HepG2 (cell line): ENCODE measurements around the gene ENPP7. TPM values are rescaled to one million over a fixed set of nuclear protein-coding genes. Genes with fewer than 3 reads are reported as not detected.

Experiments used
- ARHGAP35 ChIP-seq: sonication (generic); formaldehyde crosslinking; IDR thresholded peaks from 2 replicates; pipeline ENCODE4 v1.9.0; 2022; ENCODE audit warnings: mild to moderate bottlenecking, inconsistent platforms, moderate library complexity, missing genetic modification reagents, borderline replicate concordance
- ARID2 ChIP-seq: sonication (generic); formaldehyde crosslinking; IDR thresholded peaks from 2 replicates; pipeline ENCODE4 v1.8.1; 2022; ENCODE audit warnings: mild to moderate bottlenecking, missing genetic modification reagents, borderline replicate concordance
- ASH2L ChIP-seq: fragments of 300-600, 200-600 bp; sonication (generic); IDR thresholded peaks from 2 replicates; pipeline ENCODE4 v1.7.0; 2017; ENCODE audit warnings: low read depth, mild to moderate bottlenecking, moderate library complexity, mixed read lengths, low read length; ENCODE audit not compliant: insufficient read length
- CBX1 ChIP-seq: IDR thresholded peaks from one replicate; pipeline ENCODE4 v1.6.1; 2016; ENCODE audit warnings: antibody characterized with exemption, low read depth
- FOXK1 ChIP-seq: sonication (generic); formaldehyde crosslinking; IDR thresholded peaks from 2 replicates; pipeline ENCODE4 v1.4.0; 2020; ENCODE audit warnings: low read depth, missing genetic modification reagents, borderline replicate concordance
- FUBP1 ChIP-seq: sonication (generic); formaldehyde crosslinking; IDR thresholded peaks from 2 replicates; pipeline ENCODE4 v1.5.1; 2020; ENCODE audit warnings: missing genetic modification reagents, mild to moderate bottlenecking, borderline replicate concordance
- GATAD2A ChIP-seq: IDR thresholded peaks from 2 replicates; pipeline ENCODE4 v1.6.1; 2016
- GFI1 ChIP-seq: sonication (generic); formaldehyde crosslinking; IDR thresholded peaks from 2 replicates; pipeline ENCODE4 v1.5.0; 2020; ENCODE audit warnings: missing genetic modification reagents, mild to moderate bottlenecking, borderline replicate concordance
- GTF3A ChIP-seq: sonication (generic); formaldehyde crosslinking; conservative IDR thresholded peaks from 2 replicates; pipeline ENCODE4 v1.4.0; 2020; ENCODE audit warnings: mild to moderate bottlenecking, missing genetic modification reagents
- HES4 ChIP-seq: sonication (generic); formaldehyde crosslinking; IDR thresholded peaks from 2 replicates; pipeline ENCODE4 v1.9.0; 2021; ENCODE audit warnings: mild to moderate bottlenecking, missing genetic modification reagents, borderline replicate concordance
- JDP2 ChIP-seq: sonication (generic); formaldehyde crosslinking; IDR thresholded peaks from 2 replicates; pipeline ENCODE4 v1.8.1; 2022; ENCODE audit warnings: missing genetic modification reagents, borderline replicate concordance
- KMT2B ChIP-seq: IDR thresholded peaks from 2 replicates; pipeline ENCODE4 v1.6.1; 2016; ENCODE audit warnings: missing genetic modification reagents, missing compliant biosample characterization
- LCORL ChIP-seq, 2 experiments: fragments of 450-650 bp in 1 of 2; sonication (generic) in 1 of 2; formaldehyde crosslinking in 1 of 2; IDR thresholded peaks; 2 replicates each; pipeline versions ENCODE4 v1.5.0 to v1.6.1; 2017 to 2020; ENCODE audit warnings: antibody characterized with exemption in 1 of 2, missing genetic modification reagents in 1 of 2
- MTF1 ChIP-seq: sonication (generic); formaldehyde crosslinking; IDR thresholded peaks from 2 replicates; pipeline ENCODE4 v1.5.0; 2020; ENCODE audit warnings: missing genetic modification reagents
- POLR2AphosphoS5 ChIP-seq: IDR thresholded peaks from 2 replicates; pipeline ENCODE4 v1.6.1; 2012; ENCODE audit warnings: low read depth, low read length
- REL ChIP-seq: sonication (generic); formaldehyde crosslinking; conservative IDR thresholded peaks from 2 replicates; pipeline ENCODE4 v1.8.0; 2022; ENCODE audit warnings: mild to moderate bottlenecking, missing genetic modification reagents, moderate library complexity
- SOX5 ChIP-seq: IDR thresholded peaks from 2 replicates; pipeline ENCODE4 v1.6.1; 2016; ENCODE audit warnings: borderline replicate concordance
- TARDBP ChIP-seq: sonication (generic); formaldehyde crosslinking; IDR thresholded peaks from 2 replicates; pipeline ENCODE4 v1.8.0; 2022; ENCODE audit warnings: mild to moderate bottlenecking, missing genetic modification reagents
- U2AF1 ChIP-seq: fragments of 200-400 bp; formaldehyde crosslinking; optimal IDR thresholded peaks from 2 replicates; pipeline ENCODE3; 2017; ENCODE audit warnings: mild to moderate bottlenecking, low read depth, low read length
- WIZ ChIP-seq: sonication (generic); formaldehyde crosslinking; IDR thresholded peaks from 2 replicates; pipeline ENCODE4 v1.5.1; 2020; ENCODE audit warnings: mild to moderate bottlenecking, missing genetic modification reagents
- ZBTB38 ChIP-seq: sonication (generic); formaldehyde crosslinking; IDR thresholded peaks from 2 replicates; pipeline ENCODE4 v1.5.1; 2020; ENCODE audit warnings: mild to moderate bottlenecking, missing genetic modification reagents
- ZBTB43 ChIP-seq: sonication (generic); formaldehyde crosslinking; conservative IDR thresholded peaks from 2 replicates; pipeline ENCODE4 v1.4.0; 2020; ENCODE audit warnings: missing genetic modification reagents
- ZNF367 ChIP-seq: sonication (generic); formaldehyde crosslinking; IDR thresholded peaks from 2 replicates; pipeline ENCODE4 v1.4.0; 2020; ENCODE audit warnings: missing genetic modification reagents, borderline replicate concordance
- ZNF563 ChIP-seq: sonication (generic); formaldehyde crosslinking; IDR thresholded peaks from 2 replicates; pipeline ENCODE4 v1.8.0; 2022; ENCODE audit warnings: mild to moderate bottlenecking, moderate library complexity, missing genetic modification reagents
- ZNF569 ChIP-seq: sonication (generic); formaldehyde crosslinking; IDR thresholded peaks from 2 replicates; pipeline ENCODE4 v1.5.0; 2020; ENCODE audit warnings: mild to moderate bottlenecking, missing genetic modification reagents, moderate library complexity, borderline replicate concordance
- ZNF766 ChIP-seq: sonication (generic); formaldehyde crosslinking; IDR thresholded peaks from 2 replicates; pipeline ENCODE4 v1.5.0; 2020; ENCODE audit warnings: missing genetic modification reagents, borderline replicate concordance
- polyA plus RNA-seq, 8 experiments: library from polyadenylated mRNA; depleted of rRNA in 3 of 8; stranded (reverse) in 7 of 8; unstranded in 1 of 8; fragments of >200 nt; fragmentation: Illumina TruSeq in 4 of 8; extraction: Trizol in 4 of 8; gene quantifications; 2 replicates each; pipeline versions ENCODE4 v1.2.1 to v1.2.3, GENCODE V29; 2011 to 2016; ENCODE audit warnings: low read depth in 4 of 8, missing spikeins in 1 of 8, mixed read lengths in 1 of 8; ENCODE audit not compliant: insufficient read depth in 1 of 8
- total RNA-seq, 5 experiments: library from RNA; depleted of rRNA; stranded (reverse); fragments of >200 nt; fragmentation: Illumina TruSeq; extraction: Trizol; gene quantifications; 2 replicates each; pipeline ENCODE4 v1.2.3, GENCODE V29; 2016; ENCODE audit warnings: low read depth in 1 of 5
- TF ChIP-seq, protein P1 (sequence below): sonication (generic); formaldehyde crosslinking; IDR thresholded peaks from 2 replicates; pipeline ENCODE4 v1.5.0; 2020; ENCODE audit warnings: missing genetic modification reagents

Gene ENPP7
- total and polyA plus RNA-seq, 2 of the 13 experiments (the other 11 are each of a cell fraction or from before 2014, with no cell fraction given), result 1.1 to 2.2 TPM

- TF ChIP-seq FUBP1 (no peak), ASH2L (no peak), ZBTB38 (CRISPR knock-in tag) (peak; percentile 100), ZNF367 (CRISPR knock-in tag) (no peak), POLR2AphosphoS5 (0 out of 2 replicates have a peak, but pooled peaks have one; percentile 38), GATAD2A (CRISPR knock-in tag) (peak; percentile 91), SOX5 (CRISPR knock-in tag) (peak; percentile 58; the same call in 1 of the 2 replicates), ARID2 (CRISPR knock-in tag) (no peak), ZNF563 (CRISPR knock-in tag) (peak; percentile 24; the same call in 1 of the 2 replicates), LCORL (IDR thresholded peaks at IDR 0.05) (no peak), LCORL (CRISPR knock-in tag; IDR thresholded peaks at IDR 0.05) (peak; percentile 88), ZNF766 (CRISPR knock-in tag) (0 out of 2 replicates have a peak, but pooled peaks have one; percentile 21), MTF1 (CRISPR knock-in tag) (no peak), TARDBP (peak; percentile 44; the same call in 1 of the 2 replicates), U2AF1 (no peak), GTF3A (CRISPR knock-in tag) (no peak), FOXK1 (CRISPR knock-in tag) (no peak), HES4 (CRISPR knock-in tag) (0 out of 2 replicates have a peak, but pooled peaks have one; percentile 65), ZNF569 (CRISPR knock-in tag) (no peak), KMT2B (no peak), JDP2 (no peak), WIZ (CRISPR knock-in tag) (no peak), ARHGAP35 (CRISPR knock-in tag) (no peak), CBX1 (no peak), REL (no peak), ZBTB43 (CRISPR knock-in tag) (no peak), GFI1 (CRISPR knock-in tag) (no peak)
- TF ChIP-seq, protein P1, sequence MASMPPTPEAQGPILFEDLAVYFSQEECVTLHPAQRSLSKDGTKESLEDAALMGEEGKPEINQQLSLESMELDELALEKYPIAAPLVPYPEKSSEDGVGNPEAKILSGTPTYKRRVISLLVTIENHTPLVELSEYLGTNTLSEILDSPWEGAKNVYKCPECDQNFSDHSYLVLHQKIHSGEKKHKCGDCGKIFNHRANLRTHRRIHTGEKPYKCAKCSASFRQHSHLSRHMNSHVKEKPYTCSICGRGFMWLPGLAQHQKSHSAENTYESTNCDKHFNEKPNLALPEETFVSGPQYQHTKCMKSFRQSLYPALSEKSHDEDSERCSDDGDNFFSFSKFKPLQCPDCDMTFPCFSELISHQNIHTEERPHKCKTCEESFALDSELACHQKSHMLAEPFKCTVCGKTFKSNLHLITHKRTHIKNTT (CRISPR knock-in tag), result no peak
These were observed 2.3 kb downstream of the ENPP7 start (continued) for GRCh38 chr17:79732804-79733691.
